IPS DF 6.9 (cell line): ENCODE data around the gene FBXW8.

Experiments
- DNase-seq: peaks from one replicate; pipeline ENCODE4 v3.0.0-alpha.2; 2013; ENCODE audit warnings: low read depth, low spot score
- H3K27ac ChIP-seq: one replicate; pipeline ENCODE4 v1.5.1; 2013; ENCODE audit warnings: low read length, control low read depth
- H3K27me3 ChIP-seq: 2 replicates; pipeline ENCODE4 v1.6.1; 2013; ENCODE audit warnings: mild to moderate bottlenecking, low read length; ENCODE audit not compliant: control insufficient read depth, insufficient read depth
- H3K36me3 ChIP-seq: 2 replicates; pipeline ENCODE4 v1.6.1; 2013; ENCODE audit warnings: low read length; ENCODE audit not compliant: control insufficient read depth, insufficient read depth
- H3K4me1 ChIP-seq: 2 replicates; pipeline ENCODE4 v1.6.1; 2013; ENCODE audit warnings: low read length; ENCODE audit not compliant: control insufficient read depth, insufficient read depth
- H3K4me3 ChIP-seq: 2 replicates; pipeline ENCODE4 v1.5.1; 2013; ENCODE audit warnings: mild to moderate bottlenecking, low read length
- H3K9me3 ChIP-seq: 2 replicates; pipeline ENCODE4 v1.6.1; 2013; ENCODE audit warnings: low read length, inconsistent platforms; ENCODE audit not compliant: control insufficient read depth, insufficient read depth
- WGBS: extraction: QIAGEN DNeasy Blood & Tissue Kit; methylation state at CpG from one replicate; pipeline ENCODE4 v1.1.7; 2013; ENCODE audit warnings: mixed read lengths, missing lambda C conversion rate; ENCODE audit not compliant: insufficient read length, insufficient coverage; 5-methylcytosine and 5-hydroxymethylcytosine counted together

FBXW8 gene

DNA sequence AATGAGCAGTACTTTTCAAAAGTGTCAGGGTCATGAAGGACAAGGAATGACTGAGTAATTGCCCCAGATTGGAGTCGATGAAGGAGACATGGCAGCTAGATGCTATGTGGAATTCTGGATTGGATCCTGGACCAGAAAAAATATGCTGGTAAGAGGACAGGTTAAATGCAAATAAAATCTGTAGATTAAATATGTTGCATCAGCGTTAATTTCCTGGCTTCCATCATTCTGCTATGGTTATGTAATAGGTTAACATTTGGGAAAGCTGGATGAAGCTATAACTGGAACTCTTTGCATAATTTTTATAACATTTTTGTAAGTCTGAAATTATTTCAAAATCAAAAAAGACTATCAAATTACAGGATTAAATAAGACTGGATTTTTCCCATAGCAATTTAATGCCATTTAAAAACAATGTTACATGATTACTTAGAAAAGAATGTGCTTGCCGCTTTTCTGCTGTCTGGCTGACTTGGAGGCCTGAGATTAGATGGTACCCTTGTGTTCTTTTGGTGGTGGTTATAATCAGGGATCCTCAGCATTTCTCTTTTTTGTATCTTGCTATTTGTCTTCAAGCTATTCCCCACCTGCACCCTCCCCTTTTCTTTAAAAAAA, 65.1 kb downstream of the FBXW8 start:
- no peak overlapping the region for H3K4me3 ChIP-seq
- DNase-seq = no peak
- H3K27ac ChIP-seq = no peak overlapping the region
- no peaks in the 10 kb centered on the region for H3K27me3 ChIP-seq
- no peaks in the 10 kb centered on the region for H3K36me3 ChIP-seq
- no peaks in the 10 kb centered on the region for H3K4me1 ChIP-seq
- no peaks in the 10 kb centered on the region for H3K9me3 ChIP-seq
- WGBS = no CpG with 5 or more reads among the region's 3 CpGs

DNA sequence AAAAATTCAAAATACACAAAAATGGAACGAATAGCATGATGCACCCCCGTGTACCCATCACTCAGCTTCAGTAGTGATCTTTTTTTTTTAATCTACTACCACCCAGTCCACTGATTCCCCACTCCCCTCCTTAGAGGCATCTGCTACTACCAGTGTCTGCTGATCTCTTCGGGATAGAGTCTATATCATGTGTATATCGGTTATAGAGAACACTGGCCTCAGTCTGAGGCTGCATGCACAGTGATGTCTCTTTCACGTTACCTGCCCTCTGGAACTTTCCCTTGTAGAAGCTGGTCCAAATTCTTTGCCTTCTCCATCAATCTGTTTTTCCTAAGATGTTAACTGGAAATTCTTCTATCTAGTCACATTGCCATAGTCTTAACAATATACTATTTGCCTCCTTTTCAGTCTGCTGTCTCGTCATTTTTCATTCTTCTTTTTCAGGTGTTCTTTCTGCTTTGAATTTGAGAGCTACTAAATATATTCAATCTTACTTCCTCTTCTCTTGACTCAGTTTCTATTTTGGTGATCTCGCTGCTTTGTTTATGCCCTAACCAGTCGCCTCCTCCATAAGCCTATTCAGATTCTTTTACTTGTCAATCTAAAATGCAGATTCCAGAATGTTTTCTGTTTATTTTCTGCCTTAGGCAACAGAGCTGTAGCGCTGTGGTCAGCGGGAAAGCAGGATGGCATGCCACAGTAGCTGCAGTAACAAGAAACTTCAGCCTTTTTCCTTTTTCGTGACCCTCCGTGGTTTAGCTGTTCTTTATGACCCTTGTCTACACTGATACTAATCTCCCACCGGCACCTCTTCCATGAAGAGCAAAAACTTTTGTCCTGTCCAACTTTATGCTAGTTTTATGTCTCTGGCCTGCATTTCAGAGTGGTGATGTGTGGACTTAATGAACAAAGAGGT, 67.0 kb downstream of the FBXW8 start:
- Histone ChIP-seq H3K27ac (no peak overlapping the region), H3K4me3 (no peak overlapping the region), H3K9me3 (no peaks in the 10 kb centered on the region), H3K27me3 (no peaks in the 10 kb centered on the region), H3K36me3 (no peaks in the 10 kb centered on the region), H3K4me1 (no peaks in the 10 kb centered on the region)
- no CpG with 5 or more reads among the region's 13 CpGs for WGBS
- no peak for DNase-seq

- WGBS = no CpG with 5 or more reads among the region's 7 CpGs
- H3K4me3 ChIP-seq = no peak overlapping the region
Measured at GRCh38 chr12:116978791-116979508, 68.2 kb downstream of the FBXW8 start.

DNA sequence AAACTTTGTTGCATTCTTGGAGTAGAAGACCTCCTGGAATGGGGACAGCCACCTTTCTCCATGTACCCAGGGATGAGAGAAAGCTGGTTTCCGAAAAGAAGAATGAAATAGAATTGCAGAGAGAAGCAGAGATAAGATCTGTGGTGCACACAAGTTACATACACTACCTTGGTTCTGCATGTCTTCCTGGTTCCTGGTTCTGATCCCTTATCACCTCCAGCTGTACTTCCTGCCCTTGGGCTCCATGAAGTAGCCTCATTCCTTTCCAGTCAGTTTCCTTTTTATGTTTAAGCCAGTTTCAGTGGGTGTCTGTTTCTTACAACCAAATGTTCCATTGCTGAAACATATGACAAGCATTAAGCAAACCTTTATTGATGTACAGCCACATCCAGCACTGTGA, 69.3 kb downstream of the FBXW8 start:
- Histone ChIP-seq H3K27ac (no peak overlapping the region), H3K9me3 (no peaks in the 10 kb centered on the region), H3K4me3 (no peak overlapping the region), H3K36me3 (no peaks in the 10 kb centered on the region), H3K27me3 (no peaks in the 10 kb centered on the region), H3K4me1 (no peaks in the 10 kb centered on the region)
- WGBS = no CpG with 5 or more reads among the region's 1 CpG
- no peak for DNase-seq

More at GRCh38 chr12:116978791-116979508, 68.2 kb downstream of the FBXW8 start:
- Histone ChIP-seq H3K36me3 (no peaks in the 10 kb centered on the region), H3K27ac (no peak overlapping the region), H3K9me3 (no peaks in the 10 kb centered on the region), H3K4me1 (no peaks in the 10 kb centered on the region), H3K27me3 (no peaks in the 10 kb centered on the region)
- no peak for DNase-seq

DNA sequence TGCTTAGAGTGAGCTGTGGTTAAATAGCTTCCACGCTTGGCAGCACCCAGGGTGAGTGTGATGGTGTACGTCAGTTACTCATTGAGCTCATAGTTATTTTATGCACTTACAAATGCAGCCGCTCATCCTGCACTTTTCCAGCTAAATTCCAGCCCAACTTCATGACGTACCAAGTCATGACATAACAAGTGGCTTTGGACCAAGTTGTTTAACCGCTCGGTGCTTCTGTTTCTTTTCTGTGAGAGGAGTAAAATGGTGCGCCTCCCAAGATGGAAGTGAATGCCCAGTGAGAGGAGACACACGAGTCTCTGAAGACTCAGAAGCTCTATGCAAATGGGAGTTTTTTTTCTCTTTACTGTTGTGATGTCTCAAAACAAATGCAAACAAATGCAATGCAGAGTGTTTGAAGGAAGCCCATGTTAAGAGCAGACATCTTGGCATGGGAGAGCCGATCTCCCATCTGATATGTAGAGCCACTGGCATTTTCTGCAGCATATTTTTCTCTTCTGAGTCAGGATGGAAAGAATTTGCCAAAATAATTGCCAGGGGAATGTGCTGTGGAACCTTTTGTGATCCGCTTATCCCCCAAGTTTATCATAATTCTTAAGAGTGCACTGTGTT, 72.2 kb downstream of the FBXW8 start:
- WGBS = no CpG with 5 or more reads among the region's 10 CpGs

GRCh38 chr12:116984098-116984497, 73.3 kb downstream of the FBXW8 start:
- no CpG with 5 or more reads among the region's 5 CpGs for WGBS
- H3K4me3 ChIP-seq = no peak overlapping the region

More for the DNA sequence above, 72.2 kb downstream of the FBXW8 start:
- Histone ChIP-seq H3K4me1 (no peaks in the 10 kb centered on the region), H3K27me3 (no peaks in the 10 kb centered on the region), H3K36me3 (no peaks in the 10 kb centered on the region), H3K4me3 (no peak overlapping the region), H3K27ac (no peak overlapping the region), H3K9me3 (no peaks in the 10 kb centered on the region)
- DNase-seq = no peak

DNA sequence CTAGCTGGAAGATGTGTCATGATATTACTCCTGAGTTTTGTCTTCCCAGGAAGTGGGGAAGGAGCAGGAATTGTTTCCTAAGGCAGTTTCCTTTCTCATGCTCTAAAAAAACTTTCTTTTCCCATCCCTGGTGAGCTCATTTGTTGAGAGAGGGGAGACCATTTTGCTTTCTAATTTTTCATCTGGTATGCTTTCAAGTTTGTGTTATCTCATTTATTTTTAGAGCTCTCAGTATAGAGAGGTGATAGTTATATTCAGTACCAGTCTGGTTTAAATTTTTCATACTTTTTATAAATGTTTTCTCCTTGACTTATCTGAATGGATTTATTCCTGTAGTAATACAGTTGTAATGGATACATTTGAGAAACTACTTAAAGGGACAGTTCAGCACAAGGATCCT, 79.6 kb downstream of the FBXW8 start:
- H3K36me3 ChIP-seq = no peaks in the 10 kb centered on the region

More at GRCh38 chr12:116984098-116984497, 73.3 kb downstream of the FBXW8 start:
- Histone ChIP-seq H3K27me3 (no peaks in the 10 kb centered on the region), H3K36me3 (no peaks in the 10 kb centered on the region), H3K27ac (no peak overlapping the region), H3K4me1 (no peaks in the 10 kb centered on the region), H3K9me3 (no peaks in the 10 kb centered on the region)
- no peak for DNase-seq

GRCh38 chr12:116990971-116991966, 80.5 kb downstream of the FBXW8 start:
- H3K4me3 ChIP-seq = no peak overlapping the region
- no peak for DNase-seq
- no peaks in the 10 kb centered on the region for H3K36me3 ChIP-seq

More for the DNA sequence above, 79.6 kb downstream of the FBXW8 start:
- Histone ChIP-seq H3K4me1 (no peaks in the 10 kb centered on the region), H3K27me3 (no peaks in the 10 kb centered on the region), H3K27ac (no peak overlapping the region), H3K4me3 (no peak overlapping the region), H3K9me3 (no peaks in the 10 kb centered on the region)
- DNase-seq = no peak

DNA sequence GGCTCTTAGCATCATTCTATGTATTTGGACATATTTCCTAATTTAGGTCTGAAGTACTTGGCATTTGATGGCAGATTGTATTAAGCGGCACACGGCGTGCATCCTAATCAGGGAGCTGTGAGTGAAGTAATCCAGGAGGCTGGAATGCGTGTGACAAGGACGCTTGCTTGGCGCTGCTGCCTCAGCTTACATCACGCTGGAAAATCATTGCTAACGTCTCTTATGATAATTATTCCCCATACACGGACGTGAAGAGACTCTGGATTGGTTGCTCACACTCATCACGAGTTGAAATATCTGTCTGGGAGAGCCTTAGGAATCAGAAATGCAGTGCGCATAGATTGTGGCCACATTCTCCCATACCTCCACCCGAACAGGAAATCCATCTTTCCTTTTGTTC, 85.3 kb downstream of the FBXW8 start:
- H3K27ac ChIP-seq = no peak overlapping the region
- H3K9me3 ChIP-seq = no peaks in the 10 kb centered on the region
- H3K36me3 ChIP-seq = no peaks in the 10 kb centered on the region
- no peak for DNase-seq
- H3K27me3 ChIP-seq = no peaks in the 10 kb centered on the region
- H3K4me3 ChIP-seq = no peak overlapping the region
- H3K4me1 ChIP-seq = no peaks in the 10 kb centered on the region
- WGBS = no CpG with 5 or more reads among the region's 13 CpGs

More at GRCh38 chr12:116990971-116991966, 80.5 kb downstream of the FBXW8 start:
- Histone ChIP-seq H3K4me1 (no peaks in the 10 kb centered on the region), H3K27ac (no peak overlapping the region), H3K9me3 (no peaks in the 10 kb centered on the region), H3K27me3 (no peaks in the 10 kb centered on the region)
- no CpG with 5 or more reads among the region's 7 CpGs for WGBS
